Measurements from ENCODE around the gene RUFY1. TPM values are rescaled to one million over a fixed set of nuclear protein-coding genes. Genes with fewer than 3 reads are reported as not detected.

Gene RUFY1
- total and polyA plus RNA-seq, 10 of the 15 experiments (the other 5 are each of a cell fraction or from before 2014, with no cell fraction given), result 5.7 to 36.3 (median 24.5) TPM

DNA sequence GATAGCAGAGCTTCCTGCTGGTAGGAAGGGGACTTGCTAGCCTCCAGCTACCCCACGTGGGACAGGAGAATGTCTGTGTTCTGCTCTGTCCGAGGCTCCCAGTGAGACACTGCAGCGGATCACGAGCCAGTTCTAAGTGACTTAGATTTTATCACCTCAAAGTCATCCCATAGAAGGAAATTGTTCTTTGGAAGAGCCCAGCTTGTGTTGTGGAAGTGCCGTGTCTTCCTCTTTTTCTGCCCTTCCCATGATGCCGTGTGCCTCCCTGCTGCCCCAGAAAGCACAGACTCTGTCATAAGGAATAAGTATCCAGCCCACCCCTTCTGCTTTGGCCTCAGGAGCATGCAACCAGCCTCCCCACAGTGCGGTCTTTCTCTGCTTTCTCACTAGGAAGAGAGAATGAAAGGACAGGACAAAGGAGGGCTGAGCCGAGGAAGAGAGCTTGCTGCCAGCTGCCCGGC lies 35.6 kb downstream of the RUFY1 start:
- BruUV-seq (replicated peaks), result no TSS peak
- DNase-seq (ENCODE audit: low read depth, low spot score) (no peak), ATAC-seq (no peak), FAIRE-seq (no peak)
- SMC1A ChIA-PET (ENCODE audit: uncharacterized antibody, unreplicated experiment), result interaction anchor here (0.8 kb wide), 1 partner anchor 11 kb away, joined by 3 read pairs; no protein-coding TSS in a partner anchor
- Histone ChIP-seq H3K27me3 (replicated peaks in 1 of 2; ENCODE audit: control insufficient read depth in 2 of 2, insufficient read depth in 2 of 2, low read length in 1 of 2) (no peaks in the 10 kb centered on the region), H3K36me3 (ENCODE audit: control insufficient read depth in 2 of 2, insufficient read depth in 2 of 2, low read length in 1 of 2) (peaks cover 7 to 16% of the 10 kb centered on the region in 2 experiments), H3K9me3 (replicated peaks; ENCODE audit: control insufficient read depth, insufficient read depth, low read length) (no peaks in the 10 kb centered on the region), H4K20me1 (ENCODE audit: control insufficient read depth, insufficient read depth) (no peaks in the 10 kb centered on the region), H3K4me1 (ENCODE audit: control insufficient read depth, insufficient read depth, low read length) (no peaks in the 10 kb centered on the region), H3K4me3 (no peak overlapping the region), H3K79me2 (ENCODE audit: control insufficient read depth, insufficient read depth, low read length) (no peaks in the 10 kb centered on the region), H3K9ac (ENCODE audit: control insufficient read depth, insufficient read depth, low read length) (no peak overlapping the region), H2AFZ (ENCODE audit: control insufficient read depth, low read depth, low read length) (no peak overlapping the region), H3K27ac (ENCODE audit: control insufficient read depth, insufficient read depth) (no peak overlapping the region), H3K4me2 (ENCODE audit: control insufficient read depth, insufficient read depth) (no peak overlapping the region)
- POLR2A ChIA-PET, result no interaction called here
- TF ChIP-seq SRF (IDR thresholded peaks at IDR 0.05; ENCODE audit: low read depth in 2 of 2, low read length in 2 of 2), result no peak
- no peak for TF ChIP-seq EZH2 (IDR thresholded peaks at IDR 0.05; ENCODE audit: borderline replicate concordance, control insufficient read depth, low read depth, low read length)
- no peak for TF ChIP-seq ATF7 (IDR thresholded peaks at IDR 0.05; ENCODE audit: low read depth)
- no peak for TF ChIP-seq NFYA (IDR thresholded peaks at IDR 0.05; ENCODE audit: borderline replicate concordance, low read depth, low read length)
- no peak for TF ChIP-seq POLR2AphosphoS5 (IDR thresholded peaks at IDR 0.05; ENCODE audit: low read length)
- no peak for TF ChIP-seq TBL1XR1 (IDR thresholded peaks at IDR 0.05; ENCODE audit: low read depth, low read length)
- TF ChIP-seq, protein P1, sequence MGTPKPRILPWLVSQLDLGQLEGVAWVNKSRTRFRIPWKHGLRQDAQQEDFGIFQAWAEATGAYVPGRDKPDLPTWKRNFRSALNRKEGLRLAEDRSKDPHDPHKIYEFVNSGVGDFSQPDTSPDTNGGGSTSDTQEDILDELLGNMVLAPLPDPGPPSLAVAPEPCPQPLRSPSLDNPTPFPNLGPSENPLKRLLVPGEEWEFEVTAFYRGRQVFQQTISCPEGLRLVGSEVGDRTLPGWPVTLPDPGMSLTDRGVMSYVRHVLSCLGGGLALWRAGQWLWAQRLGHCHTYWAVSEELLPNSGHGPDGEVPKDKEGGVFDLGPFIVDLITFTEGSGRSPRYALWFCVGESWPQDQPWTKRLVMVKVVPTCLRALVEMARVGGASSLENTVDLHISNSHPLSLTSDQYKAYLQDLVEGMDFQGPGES (IDR thresholded peaks at IDR 0.05), result no peak
- TF ChIP-seq ZBED1 (IDR thresholded peaks at IDR 0.05; ENCODE audit: borderline replicate concordance), result no peak
- RAD21 ChIA-PET (ENCODE audit: unreplicated experiment), result no interaction called here
- intact Hi-C loops (cut with micrococcal nuclease; ENCODE audit: unreplicated experiment), result no loop called here
- CTCF ChIA-PET, result interaction anchor here (0.7 kb wide), 1 partner anchor 328 kb away, joined by 3 read pairs; no protein-coding TSS in a partner anchor
- in situ Hi-C loops (cut with MboI), result no loop called here
- WGBS (ENCODE audit: insufficient coverage, insufficient replicate concordance, low lambda C conversion rate, missing lambda C conversion rate), result 94% methylated on average over 9 of the region's 9 CpGs

All from GM12878 (cell line).